ENCODE results near the gene JAZF1.
"Not testable (repeated sequence)": the region's sequence is repeated elsewhere in the genome, so short reads cannot be mapped to it uniquely, and the experiment has no call there.

The JAZF1 gene

DNA sequence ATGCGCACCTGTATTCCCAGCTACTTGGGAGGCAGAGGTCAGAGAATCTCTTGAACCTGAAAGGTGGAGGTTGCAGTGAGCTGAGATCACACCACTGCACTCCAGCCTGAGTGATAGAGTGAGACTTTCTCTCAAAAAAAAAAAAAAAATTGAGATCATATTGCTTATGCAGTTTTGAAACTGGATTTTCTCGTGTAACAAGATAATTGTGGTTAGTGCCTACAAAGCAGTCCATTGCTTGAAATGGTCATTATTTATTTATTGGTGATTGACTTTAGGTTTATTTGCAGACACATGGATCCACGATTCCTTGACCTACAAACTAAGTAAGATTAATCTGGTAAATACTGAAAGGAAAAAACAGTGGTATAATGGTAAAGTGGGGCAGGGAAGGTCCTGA, 290.8 kb downstream of the JAZF1 start:
- H3K27me3 ChIP-seq (ENCODE audit: control insufficient read depth in 3 of 3, insufficient read depth in 3 of 3, low read depth in 1 of 3, low read length in 3 of 3), result no peaks in the 10 kb centered on the region
- no peak overlapping the region for H2BK5ac ChIP-seq (ENCODE audit: low read length)
- H4K8ac ChIP-seq (ENCODE audit: low read depth, low read length), result no peak overlapping the region
- no peak overlapping the region for H3K4me3 ChIP-seq (ENCODE audit: low read length in 2 of 2)
- no peak overlapping the region for H3K9ac ChIP-seq (ENCODE audit: low read depth, low read length, poor library complexity)
- no peak overlapping the region for H2AK5ac ChIP-seq (ENCODE audit: low read depth, low read length)
- no peak overlapping the region for H2AFZ ChIP-seq (ENCODE audit: low read length)
- H2BK15ac ChIP-seq (ENCODE audit: low read length), result no peak overlapping the region
- no peak overlapping the region for H2BK120ac ChIP-seq (ENCODE audit: low read depth, low read length)
- H3K4me1 ChIP-seq (ENCODE audit: control insufficient read depth in 2 of 2, insufficient read depth in 1 of 2, low read depth in 1 of 2, low read length in 2 of 2), result peaks cover 5% of the 10 kb centered on the region in 2 donors
- H3K79me1 ChIP-seq (ENCODE audit: low read depth, low read length), result no peaks in the 10 kb centered on the region
- H3K18ac ChIP-seq (ENCODE audit: low read length), result no peak overlapping the region
- H3K9me3 ChIP-seq (replicated peaks in 1 of 2; ENCODE audit: control insufficient read depth in 2 of 2, insufficient read depth in 1 of 2, low read depth in 1 of 2, low read length in 2 of 2), result no peaks in the 10 kb centered on the region
- no peak overlapping the region for H3K27ac ChIP-seq (replicated peaks; ENCODE audit: low read length)
- no peak overlapping the region for H2BK12ac ChIP-seq (ENCODE audit: low read length)
- no peak for DNase-seq (ENCODE audit: low spot score)
- no CpG with 5 or more reads among the region's 3 CpGs for WGBS, 2 donors (ENCODE audit: extremely low coverage in 2 of 2, insufficient read length in 2 of 2, insufficient replicate concordance in 1 of 2)
- no peaks in the 10 kb centered on the region for H3K36me3 ChIP-seq (replicated peaks in 1 of 2; ENCODE audit: control insufficient read depth in 2 of 2, insufficient read depth in 2 of 2, low read length in 2 of 2)
- no peak overlapping the region for H3K4ac ChIP-seq (ENCODE audit: low read length)
- no peak overlapping the region for H3K23ac ChIP-seq (ENCODE audit: low read depth, low read length, poor library complexity)
- H3K4me2 ChIP-seq (ENCODE audit: insufficient read depth, low read length, poor library complexity, severe bottlenecking), result no peak overlapping the region
- no peak overlapping the region for H3K14ac ChIP-seq (ENCODE audit: low read length)
- no peak overlapping the region for H4K91ac ChIP-seq (ENCODE audit: low read depth, low read length, poor library complexity)

- no CpG with 5 or more reads among the region's 5 CpGs for WGBS, 2 donors (ENCODE audit: extremely low coverage in 2 of 2, insufficient read length in 2 of 2, insufficient replicate concordance in 1 of 2)
- H4K8ac ChIP-seq (ENCODE audit: low read depth, low read length), result no peak overlapping the region
- H4K91ac ChIP-seq (ENCODE audit: low read depth, low read length, poor library complexity), result no peak overlapping the region
- no peak overlapping the region for H2AK5ac ChIP-seq (ENCODE audit: low read depth, low read length)
- H2BK5ac ChIP-seq (ENCODE audit: low read length), result no peak overlapping the region
- peaks cover 10 to 15% of the 10 kb centered on the region in 2 donors for H3K4me1 ChIP-seq (ENCODE audit: control insufficient read depth in 2 of 2, insufficient read depth in 1 of 2, low read depth in 1 of 2, low read length in 2 of 2)
- no peak overlapping the region for H3K9ac ChIP-seq (ENCODE audit: low read depth, low read length, poor library complexity)
- H3K4me2 ChIP-seq (ENCODE audit: insufficient read depth, low read length, poor library complexity, severe bottlenecking), result no peak overlapping the region
- H2BK120ac ChIP-seq (ENCODE audit: low read depth, low read length), result no peak overlapping the region
- H2BK15ac ChIP-seq (ENCODE audit: low read length), result no peak overlapping the region
- no peak overlapping the region for H3K23ac ChIP-seq (ENCODE audit: low read depth, low read length, poor library complexity)
- H3K4ac ChIP-seq (ENCODE audit: low read length), result no peak overlapping the region
- no peak overlapping the region for H2BK12ac ChIP-seq (ENCODE audit: low read length)
- H3K27ac ChIP-seq (replicated peaks; ENCODE audit: low read length), result no peak overlapping the region
- H3K79me1 ChIP-seq (ENCODE audit: low read depth, low read length), result no peaks in the 10 kb centered on the region
- H2AFZ ChIP-seq (ENCODE audit: low read length), result no peak overlapping the region
- no peak overlapping the region for H3K14ac ChIP-seq (ENCODE audit: low read length)
- no peaks in the 10 kb centered on the region for H3K36me3 ChIP-seq (replicated peaks in 1 of 2; ENCODE audit: control insufficient read depth in 2 of 2, insufficient read depth in 2 of 2, low read length in 2 of 2)
- no peak overlapping the region for H3K4me3 ChIP-seq (ENCODE audit: low read length in 2 of 2)
- DNase-seq (ENCODE audit: low spot score), result no peak
- no peak overlapping the region for H3K18ac ChIP-seq (ENCODE audit: low read length)
- no peaks in the 10 kb centered on the region for H3K27me3 ChIP-seq (ENCODE audit: control insufficient read depth in 3 of 3, insufficient read depth in 3 of 3, low read depth in 1 of 3, low read length in 3 of 3)
- H3K9me3 ChIP-seq (replicated peaks in 1 of 2; ENCODE audit: control insufficient read depth in 2 of 2, insufficient read depth in 1 of 2, low read depth in 1 of 2, low read length in 2 of 2), result no peaks in the 10 kb centered on the region
Measured at GRCh38 chr7:27888736-27889135, 291.9 kb downstream of the JAZF1 start.

DNA sequence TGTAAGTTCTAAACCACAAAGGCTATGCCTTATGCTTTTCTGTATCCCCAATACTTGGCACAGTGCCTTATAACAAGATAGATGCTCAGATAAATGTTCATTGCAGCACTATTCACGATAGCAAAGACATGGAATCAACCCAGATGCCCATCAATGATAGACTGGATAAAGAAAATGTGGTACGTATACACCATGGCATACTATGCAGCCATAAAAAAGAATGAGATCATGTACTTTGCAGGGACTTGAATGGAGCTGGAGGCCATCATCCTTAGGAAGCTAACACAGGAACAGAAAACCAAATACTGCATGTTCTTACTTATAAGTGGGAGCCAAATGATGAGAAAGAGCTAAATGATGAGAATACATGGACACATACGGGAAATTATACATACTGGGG, 293.9 kb downstream of the JAZF1 start:
- not testable (repeated sequence) for H2AFZ ChIP-seq (ENCODE audit: low read length); H3K18ac ChIP-seq (ENCODE audit: low read length); H3K27me3 ChIP-seq (ENCODE audit: control insufficient read depth in 3 of 3, insufficient read depth in 3 of 3, low read depth in 1 of 3, low read length in 3 of 3); H3K23ac ChIP-seq (ENCODE audit: low read depth, low read length, poor library complexity); H3K27ac ChIP-seq (replicated peaks; ENCODE audit: low read length); DNase-seq (ENCODE audit: low spot score); H4K8ac ChIP-seq (ENCODE audit: low read depth, low read length); H2BK120ac ChIP-seq (ENCODE audit: low read depth, low read length); H3K4me3 ChIP-seq (ENCODE audit: low read length in 2 of 2); H3K4me2 ChIP-seq (ENCODE audit: insufficient read depth, low read length, poor library complexity, severe bottlenecking); H2BK5ac ChIP-seq (ENCODE audit: low read length); H3K14ac ChIP-seq (ENCODE audit: low read length); H2AK5ac ChIP-seq (ENCODE audit: low read depth, low read length); H3K4ac ChIP-seq (ENCODE audit: low read length); H2BK15ac ChIP-seq (ENCODE audit: low read length); H3K36me3 ChIP-seq (replicated peaks in 1 of 2; ENCODE audit: control insufficient read depth in 2 of 2, insufficient read depth in 2 of 2, low read length in 2 of 2); H3K79me1 ChIP-seq (ENCODE audit: low read depth, low read length); H3K9ac ChIP-seq (ENCODE audit: low read depth, low read length, poor library complexity); H4K91ac ChIP-seq (ENCODE audit: low read depth, low read length, poor library complexity); H3K9me3 ChIP-seq (replicated peaks in 1 of 2; ENCODE audit: control insufficient read depth in 2 of 2, insufficient read depth in 1 of 2, low read depth in 1 of 2, low read length in 2 of 2); H2BK12ac ChIP-seq (ENCODE audit: low read length)
- peaks cover 8 to 31% of the 10 kb centered on the region in 2 donors for H3K4me1 ChIP-seq (ENCODE audit: control insufficient read depth in 2 of 2, insufficient read depth in 1 of 2, low read depth in 1 of 2, low read length in 2 of 2)
- no CpG with 5 or more reads among the region's 3 CpGs for WGBS, 2 donors (ENCODE audit: extremely low coverage in 2 of 2, insufficient read length in 2 of 2, insufficient replicate concordance in 1 of 2)

DNA sequence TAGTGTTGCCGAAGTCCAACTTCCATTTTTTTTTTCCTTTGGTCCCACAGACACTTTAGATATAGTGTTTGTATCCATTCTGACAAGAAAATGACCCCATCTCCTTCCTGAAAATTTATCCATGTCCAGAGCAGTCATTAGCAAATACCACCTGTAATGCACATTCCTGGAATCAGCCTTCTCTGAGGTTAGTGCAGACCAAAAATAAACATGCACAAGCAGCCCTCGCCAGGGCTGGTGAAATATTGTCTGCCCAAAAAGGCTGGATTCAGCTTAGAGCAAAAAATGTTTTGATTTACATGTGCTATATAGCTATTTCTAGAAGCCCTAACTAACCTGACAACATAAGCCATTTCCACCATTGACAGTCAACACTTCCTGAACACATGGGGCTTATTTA, 294.9 kb downstream of the JAZF1 start:
- H2BK5ac ChIP-seq (ENCODE audit: low read length), result no peak overlapping the region
- H3K27me3 ChIP-seq (ENCODE audit: control insufficient read depth in 3 of 3, insufficient read depth in 3 of 3, low read depth in 1 of 3, low read length in 3 of 3), result no peaks in the 10 kb centered on the region
- no peaks in the 10 kb centered on the region for H3K79me1 ChIP-seq (ENCODE audit: low read depth, low read length)
- no CpG with 5 or more reads among the region's 2 CpGs for WGBS, 2 donors (ENCODE audit: extremely low coverage in 2 of 2, insufficient read length in 2 of 2, insufficient replicate concordance in 1 of 2)
- no peak overlapping the region for H2BK12ac ChIP-seq (ENCODE audit: low read length)
- H3K36me3 ChIP-seq (replicated peaks in 1 of 2; ENCODE audit: control insufficient read depth in 2 of 2, insufficient read depth in 2 of 2, low read length in 2 of 2), result no peaks in the 10 kb centered on the region
- no peak overlapping the region for H3K4me2 ChIP-seq (ENCODE audit: insufficient read depth, low read length, poor library complexity, severe bottlenecking)
- H4K91ac ChIP-seq (ENCODE audit: low read depth, low read length, poor library complexity), result no peak overlapping the region
- H3K4me1 ChIP-seq (ENCODE audit: control insufficient read depth in 2 of 2, insufficient read depth in 1 of 2, low read depth in 1 of 2, low read length in 2 of 2), result peaks cover 8 to 31% of the 10 kb centered on the region in 2 donors
- no peaks in the 10 kb centered on the region for H3K9me3 ChIP-seq (replicated peaks in 1 of 2; ENCODE audit: control insufficient read depth in 2 of 2, insufficient read depth in 1 of 2, low read depth in 1 of 2, low read length in 2 of 2)
- H4K8ac ChIP-seq (ENCODE audit: low read depth, low read length), result no peak overlapping the region
- no peak overlapping the region for H3K27ac ChIP-seq (replicated peaks; ENCODE audit: low read length)
- H3K4ac ChIP-seq (ENCODE audit: low read length), result no peak overlapping the region
- no peak overlapping the region for H3K4me3 ChIP-seq (ENCODE audit: low read length in 2 of 2)
- no peak overlapping the region for H3K9ac ChIP-seq (ENCODE audit: low read depth, low read length, poor library complexity)
- H3K18ac ChIP-seq (ENCODE audit: low read length), result no peak overlapping the region
- no peak overlapping the region for H3K14ac ChIP-seq (ENCODE audit: low read length)
- DNase-seq (ENCODE audit: low spot score), result no peak
- H2AFZ ChIP-seq (ENCODE audit: low read length), result no peak overlapping the region
- no peak overlapping the region for H2AK5ac ChIP-seq (ENCODE audit: low read depth, low read length)
- no peak overlapping the region for H2BK15ac ChIP-seq (ENCODE audit: low read length)
- no peak overlapping the region for H2BK120ac ChIP-seq (ENCODE audit: low read depth, low read length)
- H3K23ac ChIP-seq (ENCODE audit: low read depth, low read length, poor library complexity), result no peak overlapping the region
